HG03575 (cell line): ENCODE measurements around the gene TMEM150B.

Experiments used
- ATAC-seq: cut with Tn5 transposase; IDR thresholded peaks from one replicate; pipeline ENCODE4 v1.9.1; 2021; ENCODE audit not compliant: unreplicated experiment, insufficient number of reproducible peaks, low FRiP score; ENCODE audit errors: extremely low read depth

The TMEM150B gene, protein sequence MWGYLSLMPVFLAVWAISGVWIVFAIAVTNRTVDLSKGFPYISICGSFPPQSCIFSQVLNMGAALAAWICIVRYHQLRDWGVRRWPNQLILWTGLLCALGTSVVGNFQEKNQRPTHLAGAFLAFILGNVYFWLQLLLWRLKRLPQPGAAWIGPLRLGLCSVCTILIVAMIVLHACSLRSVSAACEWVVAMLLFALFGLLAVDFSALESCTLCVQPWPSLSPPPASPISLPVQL

DNA sequence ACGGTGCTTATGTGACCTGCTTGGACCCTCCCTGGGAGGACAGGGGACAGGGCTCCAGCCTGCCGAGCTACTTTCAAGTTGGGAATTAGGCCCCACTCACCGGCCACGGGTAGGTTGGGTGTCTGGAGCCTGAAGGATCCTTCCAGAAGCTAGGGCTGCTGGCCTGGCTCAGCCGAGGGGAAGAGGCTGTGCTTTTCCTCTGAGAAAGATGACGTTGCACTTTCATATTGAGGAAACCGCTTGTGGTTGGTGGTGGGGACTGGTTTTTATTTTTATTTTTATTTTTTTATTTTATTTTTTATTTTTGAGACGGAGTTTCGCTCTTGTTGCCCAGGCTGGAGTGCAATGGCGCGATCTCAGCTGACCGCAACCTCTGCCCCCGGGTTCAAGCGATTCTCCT, at the start of gene TMEM150B:
TSS of gene TMEM150B (minus strand) at position 170 of the 400 bp plus-strand sequence. CDS start 4,305 bp downstream, outside the sequence.
- no peak for ATAC-seq

DNA sequence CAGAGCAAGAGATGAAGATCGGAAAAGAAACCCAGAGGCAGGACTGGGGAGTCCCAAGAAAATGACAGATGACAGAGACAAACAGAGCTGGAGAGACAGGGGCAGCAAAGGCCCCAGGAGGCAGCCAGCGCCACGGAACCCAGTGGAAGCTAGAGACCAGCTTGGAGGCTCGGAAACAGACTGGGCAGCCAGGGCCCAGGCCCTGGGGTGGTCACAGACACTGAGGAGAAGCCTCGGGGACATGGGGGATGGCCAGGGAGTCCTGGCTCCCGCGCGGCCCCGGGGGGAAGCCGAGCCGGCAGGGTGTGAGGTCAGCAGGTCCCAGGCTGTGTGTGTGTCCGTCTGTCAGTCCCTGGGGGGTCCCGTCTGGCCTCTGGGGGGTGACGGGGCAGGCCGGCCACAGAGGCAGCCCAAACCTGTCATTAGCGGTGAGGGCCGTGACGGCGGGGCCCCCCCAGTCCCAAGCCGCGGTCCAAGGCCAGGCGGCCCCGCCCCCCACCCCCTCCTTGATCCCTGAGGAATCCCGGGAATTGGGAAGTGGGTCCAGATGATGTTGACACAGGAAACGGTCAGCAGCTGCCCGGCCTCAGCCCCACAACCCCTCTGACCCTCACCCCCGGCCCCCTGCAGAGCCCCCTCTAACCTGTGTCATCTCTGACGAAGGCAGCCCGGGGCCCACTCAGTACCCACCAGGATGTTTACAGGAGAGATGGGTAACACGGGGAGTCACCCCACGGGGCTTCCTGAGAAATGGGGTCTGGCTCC, 49.0 kb upstream of the TMEM150B start:
- no peak for ATAC-seq

DNA sequence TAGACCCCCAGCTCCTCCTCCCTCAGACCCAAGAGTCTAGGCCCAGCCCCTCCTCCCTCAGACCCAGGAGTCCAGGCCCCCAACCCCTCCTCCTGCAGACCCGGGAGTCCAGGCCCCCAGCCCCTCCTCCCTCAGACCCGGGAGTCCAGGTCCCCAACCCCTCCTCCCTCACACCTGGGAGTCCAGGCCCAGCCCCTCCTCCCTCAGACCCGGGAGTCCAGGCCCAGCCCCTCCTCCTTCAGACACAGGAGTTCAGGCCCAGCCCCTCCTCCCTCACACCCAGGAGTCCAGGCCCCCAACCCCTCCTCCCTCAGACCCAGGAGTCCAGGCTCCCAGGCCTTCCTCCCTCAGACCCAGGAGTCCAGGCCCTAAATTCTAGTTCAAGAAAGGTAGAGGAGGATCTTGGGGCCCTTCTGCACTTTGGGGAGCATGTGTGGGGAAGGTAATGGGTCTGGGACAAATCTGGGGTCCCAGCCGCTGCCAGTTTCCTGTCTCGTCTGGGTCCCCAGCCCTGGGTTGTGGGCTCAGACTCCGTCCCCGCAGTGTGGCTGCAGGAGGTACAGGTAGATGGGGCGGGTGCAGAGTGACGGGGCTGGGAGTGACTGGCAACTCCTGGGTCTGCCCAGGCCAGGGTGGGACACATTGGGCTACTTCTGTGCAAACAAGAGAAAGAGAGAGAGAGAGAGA, 48.3 kb upstream of the TMEM150B start:
- no peak for ATAC-seq

DNA sequence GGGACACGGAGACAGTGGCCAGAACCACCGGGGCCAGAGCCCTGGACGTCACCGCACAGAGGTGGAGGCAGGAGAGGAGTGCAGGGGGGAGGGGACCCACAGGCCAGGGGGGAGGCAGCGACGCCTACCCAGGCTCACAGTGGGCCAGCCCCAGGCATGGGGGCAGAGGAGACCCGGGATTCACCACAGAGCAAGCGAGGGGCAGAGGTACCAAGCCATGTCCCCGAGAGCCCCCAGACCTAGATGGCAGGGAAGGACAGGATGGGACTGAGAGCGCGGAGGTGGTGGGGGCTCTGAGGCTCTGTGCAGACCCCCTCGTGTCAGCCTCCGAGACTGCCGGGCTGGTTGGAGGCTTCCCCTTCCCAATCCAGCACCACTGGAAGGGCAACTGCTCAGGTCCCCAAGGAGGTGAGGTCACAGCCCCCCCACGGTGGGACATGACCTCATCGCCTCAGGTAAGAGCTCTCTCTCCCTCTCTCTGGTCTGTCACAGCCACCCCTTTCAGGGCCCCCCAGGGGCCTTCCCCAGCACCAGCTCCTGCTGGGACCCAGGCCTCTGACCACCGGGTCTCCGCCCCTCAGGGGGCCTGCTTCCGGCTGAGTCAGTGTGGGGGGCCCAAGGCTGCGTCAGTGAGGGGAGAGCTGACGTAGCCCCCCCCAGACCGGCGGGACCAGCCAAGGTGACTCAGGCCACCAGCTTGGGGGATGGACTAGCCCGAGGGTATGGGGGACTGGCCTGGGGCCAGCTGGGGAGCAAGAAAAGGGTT, 47.4 kb upstream of the TMEM150B start:
- no peak for ATAC-seq

DNA sequence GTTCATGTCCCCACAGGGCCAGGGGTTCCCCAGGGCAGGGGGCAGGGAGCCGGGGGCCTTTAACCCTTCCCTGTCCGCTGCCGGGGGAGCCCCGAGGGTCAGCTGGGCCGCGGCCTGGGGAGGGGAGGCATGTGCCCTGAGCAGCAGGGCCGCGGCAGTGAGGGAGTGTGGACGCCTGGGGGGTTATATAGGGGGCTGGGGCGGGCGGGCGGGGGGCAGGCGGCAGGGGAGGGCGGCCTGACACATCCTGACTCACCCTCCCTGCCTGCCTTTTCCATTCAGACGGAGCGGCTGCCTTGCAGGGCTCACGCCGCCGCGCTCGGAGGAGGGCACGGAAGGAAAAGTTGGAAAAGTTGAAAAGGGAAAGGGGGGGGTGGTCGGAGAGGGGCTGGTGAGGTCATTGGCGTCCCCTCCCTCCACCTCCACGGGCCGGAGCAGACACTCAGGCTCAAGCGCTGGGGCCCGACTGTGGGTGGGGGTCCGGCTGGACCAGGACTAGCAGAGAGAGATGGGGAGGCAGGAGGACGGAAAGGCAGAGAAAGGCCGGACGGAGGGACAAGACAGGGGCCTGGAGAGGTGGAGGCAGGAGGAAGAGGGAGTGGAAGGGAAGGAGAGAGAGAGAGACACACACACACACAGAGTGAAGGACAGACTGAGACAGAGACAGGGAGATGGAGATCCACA, 45.3 kb upstream of the TMEM150B start, which contains the start of gene IL11:
TSS of gene IL11 (minus strand) at position 159 of the 684 bp plus-strand sequence. CDS start at position 6, 153 bp downstream.
- no peak for ATAC-seq

DNA sequence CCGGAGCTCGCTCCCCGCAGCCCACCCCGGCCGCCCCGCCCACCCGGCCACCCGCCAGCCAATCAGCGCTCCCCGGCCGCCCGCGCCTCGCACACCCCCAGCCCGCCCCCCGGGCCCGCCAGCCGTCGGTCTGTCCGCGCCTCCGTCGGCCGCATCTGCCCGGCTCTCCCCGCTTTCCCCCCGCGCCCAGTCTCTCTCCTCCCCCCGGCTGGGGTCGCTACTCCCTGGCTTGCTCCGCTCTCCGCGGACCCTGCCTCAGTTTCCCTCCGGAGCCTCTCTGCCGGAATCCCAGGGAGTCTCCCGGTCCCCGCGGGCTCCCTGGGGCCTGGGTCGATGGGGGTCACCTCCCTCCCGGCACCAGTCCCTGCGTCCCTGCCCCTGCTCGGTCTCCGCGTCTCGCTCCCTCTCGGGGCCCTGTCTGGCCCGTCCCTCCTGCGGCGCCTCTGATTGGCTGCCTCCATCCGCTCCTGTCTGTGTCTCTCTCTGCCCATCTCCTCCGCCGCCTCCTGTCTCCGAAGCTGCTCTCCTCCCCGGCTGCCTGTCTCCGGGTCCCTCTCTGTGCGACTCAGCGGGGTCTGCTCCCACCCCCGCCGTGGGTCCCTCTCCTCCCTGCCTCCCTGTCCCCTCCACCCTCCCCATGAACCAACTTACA, 44.6 kb upstream of the TMEM150B start:
- no peak for ATAC-seq

DNA sequence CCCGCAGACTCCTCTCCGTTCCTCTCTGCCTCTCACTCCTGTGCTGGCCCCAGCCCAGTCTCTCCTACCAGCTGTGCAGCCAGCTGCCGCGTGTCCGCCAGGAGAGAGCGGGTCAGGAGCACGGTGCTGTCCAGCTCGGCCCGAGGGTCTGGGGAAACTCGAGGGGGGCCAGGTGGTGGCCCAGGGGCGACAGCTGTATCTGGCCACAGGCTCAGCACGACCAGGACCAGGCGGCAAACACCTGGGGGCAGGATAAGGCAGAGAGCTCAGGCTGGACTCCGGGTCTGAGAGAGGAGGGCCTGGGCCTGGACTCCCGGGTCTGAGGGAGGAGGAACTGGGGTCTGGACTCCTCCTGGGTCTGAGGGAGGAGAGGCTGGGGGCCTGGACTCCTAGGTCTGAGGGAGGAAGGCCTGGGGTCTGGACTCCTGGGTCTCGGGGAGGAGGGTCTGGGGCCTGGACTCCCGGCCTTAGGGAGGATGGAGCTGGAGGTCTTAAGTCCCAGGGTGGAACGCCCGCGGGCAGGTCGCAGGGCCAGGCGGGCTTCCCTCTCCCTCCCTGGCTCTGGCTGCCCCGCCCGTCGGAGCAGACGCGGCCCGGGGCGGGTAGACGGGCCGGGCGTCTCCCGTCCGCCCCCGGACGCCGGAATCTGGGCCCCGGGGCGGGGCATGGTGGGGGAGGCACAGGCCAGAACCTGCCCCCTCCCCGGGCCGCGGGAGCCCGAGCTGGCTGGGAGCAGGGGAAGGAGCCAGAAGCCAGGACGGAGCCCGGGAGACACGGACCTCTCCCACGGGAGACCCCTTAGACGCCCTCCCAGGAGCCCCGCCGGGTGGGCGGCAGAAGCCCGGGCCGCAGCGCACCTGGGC, 43.8 kb upstream of the TMEM150B start:
- ATAC-seq, result no peak

DNA sequence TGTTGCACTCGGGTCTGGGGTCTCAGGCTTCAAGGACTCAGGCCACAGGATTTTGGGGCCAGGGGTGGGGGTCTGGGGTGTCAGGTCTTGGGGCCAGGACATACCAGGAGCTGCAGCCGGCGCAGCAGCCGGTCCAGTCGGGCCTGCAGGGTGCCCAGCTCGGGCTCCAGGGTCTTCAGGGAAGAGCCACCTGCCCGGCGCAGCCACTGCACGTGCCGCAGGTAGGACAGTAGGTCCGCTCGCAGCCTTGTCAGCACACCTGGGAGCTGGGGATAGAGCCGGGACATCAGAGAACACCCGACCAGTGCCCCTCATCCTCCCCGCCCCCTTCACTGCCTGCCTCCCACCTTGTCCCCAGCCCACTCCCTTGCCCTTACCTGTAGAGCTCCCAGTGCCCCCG, 43.0 kb upstream of the TMEM150B start:
- no peak for ATAC-seq

DNA sequence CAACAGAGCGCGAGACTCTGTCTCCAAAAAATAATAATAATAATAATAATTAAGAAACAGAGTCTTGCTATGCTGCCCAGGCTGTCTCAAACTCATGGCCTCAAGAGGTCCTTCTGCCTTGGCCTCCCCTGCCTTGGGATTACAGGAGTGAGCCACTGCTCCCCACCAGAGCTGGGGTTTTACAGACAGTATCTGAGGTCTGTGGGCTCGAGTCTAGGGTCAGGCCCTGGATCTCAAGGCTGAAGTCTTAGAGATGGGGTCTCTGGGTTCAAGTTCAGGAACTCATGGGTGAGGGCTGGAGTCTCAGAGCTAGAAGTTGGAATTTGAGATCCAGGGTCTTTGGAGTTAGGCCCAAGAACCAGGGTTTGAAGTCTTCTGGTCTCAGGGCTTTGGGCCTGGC, 41.6 kb upstream of the TMEM150B start:
- no peak for ATAC-seq

DNA sequence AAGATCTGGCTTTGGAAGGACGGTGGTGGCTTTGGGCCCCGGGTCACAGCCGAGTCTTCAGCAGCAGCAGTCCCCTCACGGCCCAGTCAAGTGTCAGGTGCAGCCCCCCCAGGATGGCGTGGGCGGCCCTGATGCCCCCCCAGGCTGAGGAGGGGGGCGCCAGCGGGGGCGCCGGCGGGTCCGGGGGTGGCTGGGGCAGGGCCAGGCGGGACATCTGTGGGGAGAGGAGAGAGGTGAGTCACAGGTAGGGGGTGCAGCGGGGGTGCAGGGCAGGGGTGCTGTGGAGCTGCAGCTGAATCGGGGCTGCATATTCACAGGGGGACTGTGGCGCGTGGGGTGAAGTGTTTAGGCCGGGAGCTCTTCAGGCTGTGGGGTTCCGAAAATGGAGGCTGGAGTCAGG, 40.8 kb upstream of the TMEM150B start:
- ATAC-seq, result no peak

DNA sequence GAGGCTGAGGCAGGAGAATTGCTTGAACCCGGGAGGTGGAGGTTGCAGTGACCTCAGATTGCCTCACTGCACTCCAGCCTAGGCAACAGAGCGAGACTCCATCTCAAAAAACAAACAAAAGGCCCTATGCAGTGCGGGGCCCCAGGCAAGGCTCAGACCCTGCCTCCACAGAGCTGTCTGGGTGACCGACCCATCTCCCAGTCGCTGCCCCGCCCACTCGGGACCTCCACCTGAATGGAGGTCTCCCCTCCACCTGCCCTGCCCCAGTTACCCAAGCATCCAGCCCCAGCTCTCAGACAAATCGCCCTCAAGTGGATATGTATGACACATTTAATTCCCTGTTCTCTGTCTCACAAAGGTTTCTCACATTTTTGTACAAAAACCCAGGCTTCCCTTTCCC, 40.1 kb upstream of the TMEM150B start:
- ATAC-seq, result no peak

DNA sequence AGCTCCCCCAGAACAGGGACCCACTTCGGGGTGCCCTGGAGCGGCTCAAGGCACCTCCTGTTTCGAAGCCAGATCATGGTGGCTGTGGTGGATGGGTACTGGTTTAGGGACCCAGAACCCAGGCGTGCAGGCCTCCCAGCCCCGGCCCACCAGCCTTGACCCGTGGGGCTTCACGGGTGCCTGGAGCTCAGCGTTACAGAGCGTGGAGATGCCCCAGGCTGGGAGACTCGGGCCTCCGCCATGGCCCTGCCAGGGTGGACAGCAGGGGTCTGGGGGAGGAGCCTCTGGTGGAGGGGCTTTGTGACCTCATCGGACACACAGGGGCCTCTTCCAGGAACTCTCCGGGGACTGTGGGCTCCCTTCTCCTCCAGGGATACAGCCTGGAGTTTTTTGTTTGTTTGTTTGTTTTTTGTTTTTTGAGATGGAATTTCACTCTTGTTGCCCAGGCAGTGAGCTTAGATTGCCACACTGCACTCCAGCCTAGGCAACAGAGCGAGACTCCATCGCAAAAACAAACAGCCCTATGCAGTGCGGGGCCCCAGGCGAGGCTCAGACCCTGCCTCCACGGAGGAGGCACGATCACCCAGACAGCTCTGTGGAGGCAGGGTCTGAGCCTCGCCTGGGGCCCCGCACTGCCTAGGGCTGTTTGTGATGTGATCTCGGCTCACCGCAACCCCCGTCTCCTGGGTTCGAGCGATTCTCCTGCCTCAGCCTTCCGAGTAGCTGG, 38.0 kb upstream of the TMEM150B start, which contains the start of gene GARIN5B:
TSS of gene GARIN5B (minus strand) at position 271 of the 727 bp plus-strand sequence. CDS start at position 77, 194 bp downstream.
- no peak for ATAC-seq

DNA sequence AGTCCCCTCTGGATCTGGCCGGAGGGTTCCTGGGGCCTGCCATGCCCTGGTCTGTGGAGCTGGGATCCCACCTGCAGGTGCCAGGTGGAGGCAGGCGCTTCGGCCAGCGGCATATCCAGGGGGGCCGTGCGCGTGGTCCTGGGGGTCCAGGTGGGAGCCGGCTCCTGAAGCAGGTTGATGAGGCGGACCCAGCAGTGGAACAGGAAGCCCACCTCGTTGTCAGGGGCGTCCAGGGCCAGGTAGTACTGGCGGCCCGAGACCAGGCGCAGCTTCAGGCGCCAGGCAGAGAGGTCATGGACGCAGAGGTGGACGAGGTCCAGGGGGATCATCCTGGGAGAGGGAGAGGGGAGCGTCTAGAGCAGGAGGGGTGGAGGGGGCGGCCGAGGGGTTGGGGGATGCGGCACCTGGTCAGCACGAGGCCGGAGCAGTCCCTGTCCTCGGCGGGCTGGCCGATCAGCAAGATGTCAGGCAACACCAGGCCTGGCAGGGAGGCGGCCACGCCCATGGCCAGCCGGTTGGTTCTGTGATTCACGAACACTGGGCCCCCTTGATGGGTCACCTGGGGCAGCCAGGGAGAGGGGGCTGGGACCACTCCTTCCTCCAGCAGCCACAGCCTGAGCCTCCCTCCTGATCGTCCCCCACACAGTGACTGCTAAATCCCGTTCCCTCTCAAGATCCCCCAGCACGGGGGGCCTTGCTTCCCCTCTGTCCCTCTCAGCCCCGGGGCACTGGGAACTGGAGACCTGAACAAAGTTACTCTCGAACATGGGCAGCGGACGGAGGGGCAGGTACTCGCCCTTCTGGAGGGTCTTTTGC, 37.2 kb upstream of the TMEM150B start:
- no peak for ATAC-seq

DNA sequence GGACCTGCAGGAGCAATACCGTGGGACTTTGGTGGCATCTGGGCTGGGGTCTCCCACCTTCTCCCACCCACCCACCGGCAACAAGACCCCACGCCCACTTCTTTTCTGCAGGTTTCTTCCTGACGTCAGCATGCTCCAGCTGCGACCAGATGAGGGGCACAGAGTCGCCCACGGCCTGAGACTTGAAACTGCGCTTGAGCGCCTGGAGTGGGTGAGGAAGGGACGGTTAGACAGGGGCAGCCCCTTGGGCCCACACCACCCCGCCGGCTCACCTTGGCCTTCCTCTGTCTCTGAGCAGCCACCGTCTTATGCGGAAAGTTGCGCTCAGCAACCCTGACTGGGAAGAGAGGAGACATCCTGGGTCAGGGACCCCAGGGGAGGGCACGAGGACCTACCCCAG, 35.8 kb upstream of the TMEM150B start:
- ATAC-seq, result no peak

DNA sequence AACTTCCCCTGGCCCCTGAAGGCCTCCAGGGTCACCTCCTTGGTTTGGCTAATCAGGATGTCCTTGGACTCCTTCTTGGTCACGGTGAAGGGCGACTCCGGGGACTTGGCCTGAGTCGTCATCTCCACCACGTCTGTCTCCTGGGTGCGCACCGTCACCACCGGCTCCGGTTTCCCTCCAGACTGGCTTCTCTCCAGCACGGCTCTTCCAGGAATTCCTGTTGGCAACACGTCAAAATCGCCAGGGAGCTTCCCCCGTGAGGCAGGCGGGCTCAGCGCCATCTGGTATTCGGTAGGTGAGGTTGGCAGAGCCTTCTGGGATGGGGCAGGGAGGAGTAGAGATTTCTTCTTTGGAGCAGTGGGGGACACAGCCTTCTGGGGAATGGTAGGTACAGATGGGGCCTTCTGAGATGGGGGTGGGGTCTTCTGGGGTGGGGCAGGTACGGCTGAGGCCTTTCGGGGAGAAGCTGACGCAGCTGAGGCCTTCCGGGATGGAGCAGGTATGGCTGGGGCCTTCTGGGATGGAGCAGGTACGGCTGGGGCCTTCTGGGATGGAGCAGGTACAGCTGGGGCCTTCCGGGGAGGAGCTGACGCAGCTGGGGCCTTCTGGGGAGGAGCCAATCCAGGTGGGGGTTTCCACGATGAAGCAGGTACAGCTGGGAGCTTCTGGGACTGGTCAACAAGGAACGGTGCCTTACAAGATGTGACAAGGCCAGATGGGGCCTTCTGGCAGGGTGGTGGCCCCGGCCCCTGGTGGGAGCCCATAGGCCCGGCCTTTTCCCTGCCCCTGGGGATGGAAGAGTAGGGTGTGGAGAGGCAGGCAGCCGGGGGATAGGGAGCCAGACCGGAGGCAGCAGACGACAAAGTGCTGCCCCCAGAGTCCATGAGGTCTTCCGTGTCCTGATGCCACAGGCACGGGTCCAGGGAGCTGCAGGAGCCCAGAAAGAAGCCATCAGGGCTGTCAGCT, 34.1 kb upstream of the TMEM150B start:
- no peak for ATAC-seq
